Measurements from ENCODE around the gene PDE4A. TPM values are rescaled to one million over a fixed set of nuclear protein-coding genes. Genes with fewer than 3 reads are reported as not detected.
A peak's percentile ranks its signal among the peaks of the same experiment; 100 is the strongest.

The PDE4A gene
- total and polyA plus RNA-seq, 9 donors: 1.2 to 4.0 (median 2.9) TPM

- Histone ChIP-seq H3K27me3 (ENCODE audit: control insufficient read depth, insufficient read depth, low read length) (peaks cover 76% of the 10 kb centered on the region), H3K27ac (ENCODE audit: low read length) (peak overlapping the region; percentile 55), H3K4me1 (ENCODE audit: control insufficient read depth, insufficient read depth, low read length) (peaks cover 22% of the 10 kb centered on the region), H3K9me3 (replicated peaks; ENCODE audit: control insufficient read depth, low read depth, low read length) (no peaks in the 10 kb centered on the region), H3K4me3 (ENCODE audit: low read length) (peak overlapping the region; percentile 22), H3K36me3 (ENCODE audit: control insufficient read depth, insufficient read depth, low read length) (no peaks in the 10 kb centered on the region)
- 0% methylated on average over 13 of the region's 27 CpGs for WGBS (ENCODE audit: insufficient coverage)
- peak; percentile 30 for DNase-seq
These were observed 97.6 kb downstream of the PDE4A start for GRCh38 chr19:10517760-10518443.

DNA sequence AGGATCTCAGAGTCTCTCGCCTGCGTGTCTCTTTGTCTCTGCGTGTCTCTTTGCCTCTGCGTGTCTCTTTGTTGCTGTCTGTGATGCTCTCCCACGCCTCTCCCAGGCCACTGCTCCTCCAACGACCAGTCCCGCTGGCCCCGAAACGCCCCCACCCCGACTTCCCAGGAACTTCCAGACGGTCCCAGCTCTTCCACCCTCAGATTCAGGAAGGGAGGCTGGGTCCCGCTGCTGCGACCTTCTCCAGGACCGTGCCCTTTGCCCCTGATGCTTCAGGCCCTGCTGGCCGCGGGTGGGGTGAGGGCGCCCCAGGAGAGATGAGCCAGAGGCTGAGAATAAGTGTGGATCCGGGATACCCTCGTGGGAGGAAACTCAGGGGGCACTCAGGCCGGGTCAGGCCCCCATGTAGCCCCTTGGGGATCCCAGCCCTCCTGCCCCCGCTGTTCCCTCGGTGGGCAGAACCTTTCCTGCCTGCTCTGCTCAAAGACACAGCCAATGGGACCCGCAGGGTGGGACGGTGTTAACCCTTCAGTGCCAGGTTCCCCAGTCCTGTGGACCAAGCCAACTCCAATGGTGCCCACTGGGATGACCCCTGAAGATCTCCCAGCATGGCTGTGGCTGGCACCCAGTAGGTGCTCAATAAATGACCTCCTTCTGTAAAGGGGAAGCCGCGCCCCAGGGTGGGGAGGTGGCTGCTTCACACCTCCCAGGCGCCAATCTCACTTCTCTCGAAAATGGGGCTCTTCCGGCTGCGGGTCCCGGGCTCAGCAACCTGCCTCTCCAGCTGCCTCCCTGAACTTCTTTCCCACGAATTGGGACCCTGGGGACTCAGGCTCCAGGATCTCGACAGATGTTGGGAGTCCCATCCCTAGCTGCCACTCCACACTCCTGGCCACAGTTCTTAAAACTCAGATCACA lies 98.4 kb downstream of the PDE4A start:
- Histone ChIP-seq H3K27me3 (ENCODE audit: control insufficient read depth, insufficient read depth, low read length) (peaks cover 68% of the 10 kb centered on the region), H3K4me3 (ENCODE audit: low read length) (no peak overlapping the region), H3K36me3 (ENCODE audit: control insufficient read depth, insufficient read depth, low read length) (no peaks in the 10 kb centered on the region), H3K27ac (ENCODE audit: low read length) (peak overlapping the region; percentile 55), H3K9me3 (replicated peaks; ENCODE audit: control insufficient read depth, low read depth, low read length) (no peaks in the 10 kb centered on the region), H3K4me1 (ENCODE audit: control insufficient read depth, insufficient read depth, low read length) (peaks cover 22% of the 10 kb centered on the region)
- DNase-seq: peak; percentile 33
- 6% methylated on average over 24 of the region's 33 CpGs for WGBS (ENCODE audit: insufficient coverage)

Other genes starting within 250 kb of the PDE4A start
- 28.3 TPM for gene DNMT1, start 225.6 kb upstream of the PDE4A start, total RNA-seq
- gene DNMT1, start 225.6 kb upstream of the PDE4A start, polyA plus RNA-seq (ENCODE audit: insufficient read depth in 1 of 8, insufficient read length in 8 of 8, low replicate concordance in 1 of 8): 10 to 100 TPM; 58.4 to 83.7 (median 71.9) TPM
- 11.2 TPM for gene S1PR2, start 189.2 kb upstream of the PDE4A start, total RNA-seq
- 10 to 100 TPM in 7 of 8 donors, 1 to 10 TPM in 1; 9.3 to 18.8 (median 12.8) TPM for gene S1PR2, start 189.2 kb upstream of the PDE4A start, polyA plus RNA-seq (ENCODE audit: insufficient read depth in 1 of 8, insufficient read length in 8 of 8, low replicate concordance in 1 of 8)
- gene MRPL4, start 168.3 kb upstream of the PDE4A start, total RNA-seq: 23.5 TPM
- 10 to 100 TPM; 29.4 to 37.8 (median 34.5) TPM for gene MRPL4, start 168.3 kb upstream of the PDE4A start, polyA plus RNA-seq (ENCODE audit: insufficient read depth in 1 of 8, insufficient read length in 8 of 8, low replicate concordance in 1 of 8)
- gene ICAM1, start 149.4 kb upstream of the PDE4A start, total RNA-seq: 4.7 TPM
- gene ICAM1, start 149.4 kb upstream of the PDE4A start, polyA plus RNA-seq (ENCODE audit: insufficient read depth in 1 of 8, insufficient read length in 8 of 8, low replicate concordance in 1 of 8): 10 to 100 TPM in 1 of 8 donors, 1 to 10 TPM in 7; 7.1 to 10.1 (median 8.3) TPM
- 0.35 TPM for gene ICAM4, start 133.6 kb upstream of the PDE4A start, total RNA-seq
- 1 to 10 TPM in 1 of 8 donors, under 1 TPM in 7; 0.36 to 1.2 (median 0.49) TPM for gene ICAM4, start 133.6 kb upstream of the PDE4A start, polyA plus RNA-seq (ENCODE audit: insufficient read depth in 1 of 8, insufficient read length in 8 of 8, low replicate concordance in 1 of 8)
- not detected for gene ICAM5, start 130.6 kb upstream of the PDE4A start, total RNA-seq
- gene ICAM5, start 130.6 kb upstream of the PDE4A start, polyA plus RNA-seq (ENCODE audit: insufficient read depth in 1 of 8, insufficient read length in 8 of 8, low replicate concordance in 1 of 8): under 1 TPM in 6 of 8 donors, not detected in 2; 0.04 to 0.61 (median 0.13) TPM
- gene ZGLP1, start 110.7 kb upstream of the PDE4A start, total RNA-seq: 4.4 TPM
- gene ZGLP1, start 110.7 kb upstream of the PDE4A start, polyA plus RNA-seq (ENCODE audit: insufficient read depth in 1 of 8, insufficient read length in 8 of 8, low replicate concordance in 1 of 8): 1 to 10 TPM; 1.9 to 5.6 (median 3.3) TPM
- 21.6 TPM for gene FDX2, start 104.5 kb upstream of the PDE4A start, total RNA-seq
- gene FDX2, start 104.5 kb upstream of the PDE4A start, polyA plus RNA-seq (ENCODE audit: insufficient read depth in 1 of 8, insufficient read length in 8 of 8, low replicate concordance in 1 of 8): 10 to 100 TPM; 16.9 to 20.0 (median 18.8) TPM
- 4.4 TPM for gene RAVER1, start 87.0 kb upstream of the PDE4A start, total RNA-seq
- gene RAVER1, start 87.0 kb upstream of the PDE4A start, polyA plus RNA-seq (ENCODE audit: insufficient read depth in 1 of 8, insufficient read length in 8 of 8, low replicate concordance in 1 of 8): 10 to 100 TPM; 11.3 to 21.7 (median 17.6) TPM
- 5.7 TPM for gene ICAM3, start 80.9 kb upstream of the PDE4A start, total RNA-seq
- gene ICAM3, start 80.9 kb upstream of the PDE4A start, polyA plus RNA-seq (ENCODE audit: insufficient read depth in 1 of 8, insufficient read length in 8 of 8, low replicate concordance in 1 of 8): 1 to 10 TPM; 5.4 to 7.5 (median 5.9) TPM
- gene TYK2, start 40.0 kb upstream of the PDE4A start, total RNA-seq: 55.1 TPM
- gene TYK2, start 40.0 kb upstream of the PDE4A start, polyA plus RNA-seq (ENCODE audit: insufficient read depth in 1 of 8, insufficient read length in 8 of 8, low replicate concordance in 1 of 8): 10 to 100 TPM; 54.8 to 89.6 (median 73.6) TPM
- 128 TPM for gene CDC37, start 17.0 kb upstream of the PDE4A start, total RNA-seq
- 100 to 1,000 TPM; 133 to 166 (median 146) TPM for gene CDC37, start 17.0 kb upstream of the PDE4A start, polyA plus RNA-seq (ENCODE audit: insufficient read depth in 1 of 8, insufficient read length in 8 of 8, low replicate concordance in 1 of 8)
- 55.2 TPM for gene KEAP1, start 82.8 kb downstream of the PDE4A start, total RNA-seq
- gene KEAP1, start 82.8 kb downstream of the PDE4A start, polyA plus RNA-seq (ENCODE audit: insufficient read depth in 1 of 8, insufficient read length in 8 of 8, low replicate concordance in 1 of 8): 10 to 100 TPM; 58.2 to 75.0 (median 69.6) TPM
- gene S1PR5, start 96.9 kb downstream of the PDE4A start, total RNA-seq: 0.75 TPM
- 1 to 10 TPM in 5 of 8 donors, under 1 TPM in 3; 0.67 to 2.2 (median 1.4) TPM for gene S1PR5, start 96.9 kb downstream of the PDE4A start, polyA plus RNA-seq (ENCODE audit: insufficient read depth in 1 of 8, insufficient read length in 8 of 8, low replicate concordance in 1 of 8)
- 16.4 TPM for gene ATG4D, start 123.4 kb downstream of the PDE4A start, total RNA-seq
- 10 to 100 TPM; 18.1 to 25.6 (median 24.9) TPM for gene ATG4D, start 123.4 kb downstream of the PDE4A start, polyA plus RNA-seq (ENCODE audit: insufficient read depth in 1 of 8, insufficient read length in 8 of 8, low replicate concordance in 1 of 8)
- 8.5 TPM for gene KRI1, start 145.5 kb downstream of the PDE4A start, total RNA-seq
- gene KRI1, start 145.5 kb downstream of the PDE4A start, polyA plus RNA-seq (ENCODE audit: insufficient read depth in 1 of 8, insufficient read length in 8 of 8, low replicate concordance in 1 of 8): 10 to 100 TPM; 22.5 to 29.0 (median 25.9) TPM
- gene CDKN2D, start 148.4 kb downstream of the PDE4A start, total RNA-seq: 6.8 TPM
- 10 to 100 TPM; 14.5 to 19.5 (median 16.5) TPM for gene CDKN2D, start 148.4 kb downstream of the PDE4A start, polyA plus RNA-seq (ENCODE audit: insufficient read depth in 1 of 8, insufficient read length in 8 of 8, low replicate concordance in 1 of 8)
- gene AP1M2, start 166.8 kb downstream of the PDE4A start, total RNA-seq: 0.27 TPM
- 1 to 10 TPM in 2 of 8 donors, under 1 TPM in 4, not detected in 2; 0.20 to 4.0 (median 0.60) TPM for gene AP1M2, start 166.8 kb downstream of the PDE4A start, polyA plus RNA-seq (ENCODE audit: insufficient read depth in 1 of 8, insufficient read length in 8 of 8, low replicate concordance in 1 of 8)
- gene SLC44A2, start 205.0 kb downstream of the PDE4A start, total RNA-seq: 64.6 TPM
- gene SLC44A2, start 205.0 kb downstream of the PDE4A start, polyA plus RNA-seq (ENCODE audit: insufficient read depth in 1 of 8, insufficient read length in 8 of 8, low replicate concordance in 1 of 8): 100 to 1,000 TPM; 114 to 153 (median 142) TPM
- gene ILF3, start 233.8 kb downstream of the PDE4A start, total RNA-seq: 72.9 TPM
- gene ILF3, start 233.8 kb downstream of the PDE4A start, polyA plus RNA-seq (ENCODE audit: insufficient read depth in 1 of 8, insufficient read length in 8 of 8, low replicate concordance in 1 of 8): 100 to 1,000 TPM; 147 to 210 (median 180) TPM

All from muscle of leg (tissue), 11 donors.